GM19467 (cell line): ENCODE results near the gene PRIM2.
"Not testable (repeated sequence)": the region's sequence is repeated elsewhere in the genome, so short reads cannot be mapped to it uniquely, and the experiment has no call there.

Source experiments
- ATAC-seq: cut with Tn5 transposase; IDR thresholded peaks from one replicate; pipeline ENCODE4 v1.9.1; 2021; ENCODE audit warnings: mild to moderate bottlenecking, moderate library complexity; ENCODE audit not compliant: unreplicated experiment

PRIM2 gene

GRCh38 chr6:57358319-57358718 lies 40.9 kb downstream of the PRIM2 start:
- ATAC-seq = not testable (repeated sequence)

GRCh38 chr6:57359766-57360165 lies 42.3 kb downstream of the PRIM2 start:
- not testable (repeated sequence) for ATAC-seq

DNA sequence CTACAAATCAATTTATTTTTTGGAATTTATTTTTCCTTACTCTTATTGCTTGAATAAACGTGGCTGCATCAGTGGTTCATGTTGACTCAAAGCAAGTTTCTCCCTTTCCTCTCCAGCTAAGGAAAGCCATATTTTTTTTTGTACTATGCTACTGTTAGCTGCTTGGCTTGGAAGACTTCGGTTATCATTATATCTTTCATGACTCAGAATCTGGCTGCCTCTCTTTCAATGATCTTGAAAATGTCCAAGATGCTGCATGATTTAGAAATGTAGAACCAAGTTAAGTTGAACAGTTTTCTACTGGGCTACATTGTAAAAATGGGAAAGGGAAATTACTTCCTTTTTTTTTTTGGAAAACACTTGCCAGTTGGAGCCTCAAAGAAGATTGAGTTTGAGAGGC lies 44.9 kb downstream of the PRIM2 start:
- ATAC-seq = not testable (repeated sequence)

DNA sequence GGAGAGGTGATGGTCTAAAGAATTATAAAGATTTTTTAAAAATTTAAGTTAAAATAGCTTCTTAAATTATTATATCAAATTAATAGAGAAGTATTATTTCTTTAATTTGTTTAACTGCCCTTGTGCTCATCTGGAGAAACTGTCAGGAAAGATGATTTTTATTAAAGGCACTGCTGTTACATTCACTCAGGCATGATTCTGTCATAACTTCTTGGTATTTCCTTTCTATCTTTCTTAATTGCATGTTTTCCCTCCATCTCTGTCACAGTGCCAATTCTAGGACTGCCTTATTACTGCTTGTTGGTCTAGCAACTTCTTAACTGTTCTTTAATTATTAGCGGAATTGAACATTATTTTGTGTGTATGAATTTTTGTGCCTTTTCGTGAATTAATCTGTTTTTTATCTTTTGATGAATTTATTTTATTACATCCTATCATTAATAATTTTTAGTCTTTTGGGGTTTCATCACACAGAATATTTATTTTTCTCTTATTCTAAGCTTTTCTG lies 47.7 kb downstream of the PRIM2 start:
- ATAC-seq = not testable (repeated sequence)

DNA sequence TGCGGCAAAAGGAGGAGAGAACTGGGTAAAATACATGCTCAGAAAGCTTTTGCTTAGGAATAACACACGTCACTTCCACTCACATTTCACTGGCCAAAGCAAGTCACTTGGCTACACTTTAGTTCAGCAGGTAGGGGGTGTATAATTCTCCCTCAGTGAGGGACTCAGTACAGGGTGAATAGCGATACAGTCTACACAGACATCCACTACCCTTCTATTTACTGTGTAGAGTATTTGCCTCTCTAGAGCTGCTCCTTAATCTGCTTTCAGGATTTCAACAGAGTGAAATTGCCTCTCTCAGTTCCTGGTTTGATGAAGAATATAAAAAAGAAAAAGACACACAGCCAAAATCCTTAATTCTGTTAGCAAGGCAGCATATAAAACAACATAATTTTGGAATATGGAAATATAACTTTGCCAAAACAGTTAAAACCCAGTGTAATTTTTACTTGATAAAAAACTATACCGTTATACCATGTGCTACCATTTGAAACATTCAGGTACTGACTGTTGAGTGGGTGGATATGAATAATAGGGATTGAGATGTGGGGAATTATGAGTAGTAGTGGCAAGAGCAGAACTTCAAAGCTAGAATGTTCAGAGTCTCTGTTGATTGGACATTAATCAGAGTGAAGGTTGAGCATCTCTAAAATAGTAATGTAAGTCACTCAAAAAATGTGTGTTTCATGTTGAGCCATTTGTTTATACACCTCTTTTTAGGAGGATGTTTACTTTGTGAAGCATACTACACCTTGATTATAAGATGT lies 51.7 kb downstream of the PRIM2 start:
- ATAC-seq = not testable (repeated sequence)

GRCh38 chr6:57371779-57372178 lies 54.3 kb downstream of the PRIM2 start:
- ATAC-seq = not testable (repeated sequence)

DNA sequence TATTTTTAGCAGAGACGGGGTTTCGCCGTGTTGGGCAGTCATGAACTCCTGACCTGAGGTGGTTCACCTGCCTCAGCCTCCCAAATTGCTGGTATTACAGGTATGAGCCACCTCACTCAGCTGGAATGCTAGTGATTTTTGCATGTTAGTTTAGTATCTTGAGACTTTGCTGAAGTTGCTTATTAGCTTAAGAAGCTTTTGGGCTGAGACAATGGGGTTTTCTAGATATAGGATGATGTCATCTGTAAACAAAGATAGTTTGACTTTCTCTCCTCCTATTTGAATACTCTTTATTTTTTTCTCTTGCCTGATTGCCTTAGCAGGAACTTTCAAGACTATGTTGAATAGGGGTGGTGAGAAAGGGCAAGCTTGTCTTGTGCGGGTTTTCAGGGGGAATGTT lies 57.3 kb downstream of the PRIM2 start:
- ATAC-seq = not testable (repeated sequence)

DNA sequence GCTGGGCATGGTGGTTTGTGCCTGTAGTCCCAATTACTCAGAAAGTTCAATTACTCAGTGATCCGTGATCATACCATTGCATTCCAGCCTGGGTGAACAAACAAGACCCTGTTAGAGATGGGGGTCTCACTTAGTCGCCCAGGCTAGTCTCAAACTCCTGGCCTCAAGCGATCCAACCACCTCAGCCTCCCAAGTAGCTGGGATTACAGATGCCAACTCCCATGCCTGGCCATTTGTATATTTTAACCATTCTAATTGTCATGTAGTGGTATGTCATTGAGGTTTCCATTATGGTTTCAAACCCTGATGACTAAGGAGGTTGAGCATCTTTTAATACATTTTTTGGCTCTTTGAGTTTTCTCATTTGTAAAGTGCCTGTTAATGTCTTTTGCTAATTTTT lies 58.7 kb downstream of the PRIM2 start:
- ATAC-seq = not testable (repeated sequence)

- ATAC-seq = not testable (repeated sequence)
Observed at GRCh38 chr6:57389038-57389592, 71.7 kb downstream of the PRIM2 start.

DNA sequence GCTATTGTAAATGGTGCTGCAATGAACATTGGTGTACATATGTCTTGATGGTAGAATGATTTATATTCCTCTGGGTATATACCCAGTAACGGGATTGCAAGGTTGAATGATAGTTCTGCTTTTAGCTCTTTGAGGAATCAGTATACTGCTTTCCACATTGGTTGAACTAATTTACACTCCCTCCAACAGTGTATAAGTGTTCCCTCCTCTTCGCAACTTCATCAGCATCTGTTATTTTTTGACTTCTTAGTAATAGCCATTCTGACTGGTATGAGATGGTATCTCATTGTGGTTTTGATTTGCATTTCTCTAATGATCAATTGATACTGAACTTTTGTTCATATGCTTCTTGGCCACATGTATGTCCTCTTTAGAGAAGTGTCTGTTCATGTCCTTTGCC lies 73.4 kb downstream of the PRIM2 start:
- not testable (repeated sequence) for ATAC-seq

DNA sequence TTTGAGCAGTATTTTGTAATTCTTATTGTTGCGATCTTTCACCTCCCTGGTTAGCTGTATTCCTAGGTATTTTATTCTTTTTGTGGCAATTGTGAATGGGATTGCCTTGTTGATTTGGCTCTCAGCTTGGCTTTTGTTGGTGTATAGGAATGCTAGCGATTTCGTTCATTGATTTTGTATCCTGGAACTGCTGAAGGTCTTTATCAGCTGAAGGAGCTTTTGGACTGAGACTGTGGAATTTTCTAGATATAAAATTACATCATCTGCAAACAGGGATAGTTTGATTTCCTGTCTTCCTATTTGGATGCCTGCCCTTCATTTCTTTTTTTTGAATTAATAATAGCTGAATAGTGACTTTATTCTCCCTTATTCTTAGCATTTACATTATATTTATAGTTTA lies 74.6 kb downstream of the PRIM2 start:
- ATAC-seq = not testable (repeated sequence)

DNA sequence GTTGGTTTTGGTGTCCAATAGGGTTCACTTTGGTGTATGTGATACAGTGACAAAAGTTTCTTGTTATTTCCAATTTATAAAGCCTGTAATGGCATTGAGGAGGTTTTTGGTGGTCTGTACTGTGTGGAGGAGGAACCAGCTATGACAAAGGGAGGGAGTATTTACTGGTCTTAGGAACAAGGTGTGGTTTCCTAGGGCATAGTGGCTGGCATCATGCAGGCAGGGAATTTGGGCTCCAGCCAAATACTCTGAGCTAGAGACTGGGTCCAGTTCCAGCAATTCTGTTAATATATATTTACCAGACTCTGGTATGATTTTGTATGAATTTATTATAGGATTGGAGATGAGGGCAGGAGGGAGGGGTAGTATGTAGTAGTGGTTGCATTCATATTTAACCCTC lies 101.9 kb downstream of the PRIM2 start:
- not testable (repeated sequence) for ATAC-seq

DNA sequence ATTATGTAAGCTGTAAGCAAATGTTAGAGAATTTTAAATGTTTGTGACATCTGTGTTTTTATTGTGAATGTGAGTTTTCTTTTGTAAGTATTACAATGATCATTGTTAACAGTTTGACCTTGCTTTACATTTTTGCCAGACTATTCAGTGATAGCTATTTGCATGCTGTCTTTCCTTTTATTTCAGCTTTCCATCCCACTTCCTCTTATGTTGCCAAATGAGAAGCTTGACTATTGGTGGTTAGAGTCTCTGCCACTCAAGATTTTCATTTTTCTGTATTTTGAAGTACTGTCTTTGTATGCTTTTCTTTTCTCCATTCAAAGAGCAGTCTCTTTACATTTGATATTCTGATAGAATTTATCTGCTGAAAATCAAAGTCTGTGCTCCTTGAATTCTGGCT lies 104.1 kb downstream of the PRIM2 start:
- no peak for ATAC-seq

GRCh38 chr6:57423468-57423867 lies 106.0 kb downstream of the PRIM2 start:
- ATAC-seq = no peak

- ATAC-seq = not testable (repeated sequence)
Observed at GRCh38 chr6:57431742-57432141, 114.3 kb downstream of the PRIM2 start.

GRCh38 chr6:57432157-57432556 lies 114.7 kb downstream of the PRIM2 start:
- no peak for ATAC-seq

- peak; percentile 69 for ATAC-seq
Observed at GRCh38 chr6:57432919-57433684, 115.7 kb downstream of the PRIM2 start.

- ATAC-seq = not testable (repeated sequence)
Observed at GRCh38 chr6:57433790-57434189, 116.4 kb downstream of the PRIM2 start.

- ATAC-seq = no peak
Observed at GRCh38 chr6:57434944-57435343, 117.5 kb downstream of the PRIM2 start.

- ATAC-seq = no peak
Observed at GRCh38 chr6:57435475-57436160, 118.2 kb downstream of the PRIM2 start.

DNA sequence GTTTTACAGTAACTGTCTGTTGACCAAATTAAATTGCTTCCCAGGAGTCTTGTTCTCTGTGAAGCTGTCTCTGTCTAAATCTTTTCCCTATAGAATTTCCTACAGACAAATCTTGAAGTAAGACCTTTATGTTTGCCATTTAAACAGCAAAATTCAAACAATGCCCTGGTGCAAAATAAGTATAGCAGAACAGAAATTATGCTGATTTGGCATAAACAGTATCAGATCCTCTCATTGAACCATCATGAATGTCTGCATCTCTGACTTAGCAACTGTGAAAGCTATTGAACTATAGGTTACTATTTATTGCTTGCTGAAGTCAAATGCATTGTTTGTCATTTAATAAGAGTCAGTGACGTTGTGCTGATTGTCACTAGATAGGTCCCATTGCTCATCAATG lies 123.3 kb downstream of the PRIM2 start:
- ATAC-seq = not testable (repeated sequence)
